GM12874 (cell line): ENCODE measurements around the gene ADIPOQ.

Experiments
- CTCF ChIP-seq: IDR thresholded peaks from 2 replicates; pipeline ENCODE4 v1.5.1; 2011; ENCODE audit warnings: low read depth, mild to moderate bottlenecking, control low read depth, low read length, moderate library complexity; ENCODE audit not compliant: insufficient read depth

ADIPOQ gene

GRCh38 chr3:186824430-186825139 is 17.9 kb upstream of the ADIPOQ start:
- TF ChIP-seq CTCF, result no peak

GRCh38 chr3:186825294-186825821 is 17.2 kb upstream of the ADIPOQ start:
- no peak for TF ChIP-seq CTCF

GRCh38 chr3:186825872-186826409 is 16.6 kb upstream of the ADIPOQ start:
- TF ChIP-seq CTCF, result no peak

- TF ChIP-seq CTCF, result no peak
Observed at GRCh38 chr3:186826410-186826975, 16.0 kb upstream of the ADIPOQ start.

- no peak for TF ChIP-seq CTCF
Observed at GRCh38 chr3:186826976-186827857, 15.3 kb upstream of the ADIPOQ start.

- TF ChIP-seq CTCF, result no peak
Observed at GRCh38 chr3:186828340-186828739, 14.2 kb upstream of the ADIPOQ start.

GRCh38 chr3:186831798-186832197 is 10.7 kb upstream of the ADIPOQ start:
- no peak for TF ChIP-seq CTCF
